Measurements from ENCODE around the gene RAMACL.
"Not testable (repeated sequence)": the region's sequence is repeated elsewhere in the genome, so short reads cannot be mapped to it uniquely, and the experiment has no call there.

Gene RAMACL

GRCh38 chr6:166595061-166595780 is 8.7 kb upstream of the RAMACL start:
- DNase-seq: no peak

DNA sequence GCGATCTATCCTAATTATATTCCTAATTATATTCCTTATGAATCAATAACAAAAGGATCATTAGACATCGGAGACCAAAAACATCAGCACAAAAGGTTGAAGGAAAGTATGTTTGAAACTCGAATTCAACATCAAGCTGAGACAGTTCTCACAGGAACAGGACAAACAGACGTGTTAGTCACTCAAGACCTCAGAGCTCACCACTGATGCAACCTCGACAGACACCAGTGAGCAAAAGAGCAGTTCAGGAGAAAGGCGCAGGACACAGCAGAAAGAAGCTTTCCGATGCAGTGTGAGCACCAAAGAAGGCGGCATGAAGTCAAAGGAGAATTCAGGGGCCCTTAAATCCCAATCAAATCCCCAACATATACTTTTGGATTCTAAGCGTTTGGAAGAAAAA is 6.3 kb upstream of the RAMACL start:
- no peak for DNase-seq

- no peak for DNase-seq
These were observed 5.6 kb upstream of the RAMACL start for GRCh38 chr6:166591961-166592520.

GRCh38 chr6:166591026-166591425 is 4.5 kb upstream of the RAMACL start:
- DNase-seq: no peak

- no peak for DNase-seq
These were observed 3.5 kb upstream of the RAMACL start for GRCh38 chr6:166589786-166590574.

DNA sequence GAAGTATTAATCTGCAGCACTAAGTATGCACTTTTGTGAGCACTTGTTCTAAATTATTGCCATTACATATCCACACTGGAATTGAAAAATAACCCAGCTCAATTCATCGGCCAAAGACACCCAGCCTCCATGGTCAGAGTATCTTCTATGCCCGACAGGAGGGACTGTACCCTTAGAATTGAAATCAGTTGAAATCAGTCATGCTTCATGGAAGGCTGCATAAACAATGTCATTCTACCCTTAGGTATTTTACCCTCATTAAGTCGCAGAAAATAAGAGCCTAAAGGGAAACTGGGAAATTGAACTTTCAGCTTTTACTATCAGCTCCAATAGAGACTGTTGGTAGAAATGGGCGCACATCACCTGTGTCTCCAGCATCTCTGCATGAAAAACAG is 2.9 kb upstream of the RAMACL start:
- no peak for DNase-seq

DNA sequence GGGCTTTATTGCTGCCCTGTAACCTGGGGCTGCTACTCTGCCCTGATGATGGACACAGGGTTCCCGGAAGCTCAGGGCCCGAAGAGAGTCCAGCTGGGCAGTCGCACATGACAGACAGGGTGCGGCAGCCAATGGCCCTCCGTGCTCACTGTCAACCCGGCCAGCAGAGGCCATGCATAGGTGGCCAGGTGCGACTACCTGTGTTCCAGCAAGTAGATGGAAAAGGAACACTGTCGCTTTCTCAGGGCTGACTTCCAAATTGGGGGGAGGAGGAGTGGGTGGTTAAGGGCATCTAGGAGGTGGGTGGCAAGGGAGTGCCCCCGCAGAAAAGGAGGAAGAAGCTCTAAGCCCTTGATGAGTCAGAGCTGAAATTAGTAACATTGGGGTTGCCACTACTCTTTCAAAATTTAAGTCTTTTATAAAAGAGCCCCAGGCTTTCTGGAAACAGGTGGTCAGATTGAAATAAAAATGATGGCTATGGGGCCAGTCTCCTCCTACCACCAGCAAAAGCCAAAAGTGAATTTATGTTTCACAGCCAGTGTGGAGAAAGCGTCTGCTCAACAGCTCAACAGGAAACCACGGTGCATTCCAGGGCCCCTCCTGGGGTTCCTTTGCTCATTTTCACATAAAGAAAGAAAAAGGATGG is 2.3 kb upstream of the RAMACL start:
- DNase-seq: no peak

- DNase-seq: no peak
These were observed 1.3 kb upstream of the RAMACL start for GRCh38 chr6:166587631-166588413.

DNA sequence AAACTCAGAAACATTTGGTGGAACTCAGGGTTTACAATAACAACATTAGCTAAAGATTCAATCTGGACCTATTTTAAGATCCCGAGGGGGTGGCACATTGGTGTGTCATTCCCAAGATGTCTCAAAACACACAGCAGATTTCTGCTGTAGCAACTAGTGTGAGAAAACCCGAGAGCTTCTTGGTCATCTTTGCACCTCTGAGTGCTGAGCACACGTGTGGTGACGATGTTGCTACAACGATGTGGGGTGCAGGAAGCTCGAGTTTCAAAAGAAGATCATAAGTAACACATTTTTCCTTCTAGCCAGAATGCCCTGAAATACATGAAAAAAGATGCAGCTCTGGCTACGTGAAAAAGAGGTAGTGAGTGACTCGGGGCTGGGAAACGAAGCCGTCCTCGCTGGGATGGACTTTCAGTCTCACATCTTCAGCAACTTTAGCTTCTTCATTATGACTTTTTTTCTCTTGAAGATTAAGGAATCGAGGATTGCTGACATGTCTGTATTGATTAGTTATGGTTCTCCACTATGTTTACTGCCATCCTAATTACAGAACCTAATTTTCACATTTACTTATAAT is 1.5 kb downstream of the RAMACL start:
- DNase-seq: no peak

DNA sequence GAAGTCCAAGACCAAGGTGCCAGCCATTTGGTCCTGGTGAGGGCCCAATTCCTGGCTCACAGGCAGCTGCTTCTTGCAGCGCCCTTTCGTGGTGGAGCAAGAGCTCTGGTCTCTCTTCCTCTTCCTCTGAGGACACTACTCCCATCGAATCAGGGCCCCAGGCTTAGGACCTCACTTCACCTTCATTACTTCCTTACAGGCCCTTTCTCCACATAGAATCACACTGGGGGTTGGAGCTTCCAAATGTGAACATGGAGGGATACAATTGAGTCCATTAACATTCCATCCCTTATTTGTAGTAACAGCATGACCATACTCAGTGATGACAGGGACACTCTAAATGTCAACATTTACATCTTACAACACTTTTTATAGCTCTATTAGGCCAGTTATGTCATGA is 2.3 kb downstream of the RAMACL start:
- no peak for DNase-seq

GRCh38 chr6:166583230-166583965 is 3.1 kb downstream of the RAMACL start:
- no peak for DNase-seq

GRCh38 chr6:166582258-166582657 is 4.2 kb downstream of the RAMACL start:
- no peak for DNase-seq

DNA sequence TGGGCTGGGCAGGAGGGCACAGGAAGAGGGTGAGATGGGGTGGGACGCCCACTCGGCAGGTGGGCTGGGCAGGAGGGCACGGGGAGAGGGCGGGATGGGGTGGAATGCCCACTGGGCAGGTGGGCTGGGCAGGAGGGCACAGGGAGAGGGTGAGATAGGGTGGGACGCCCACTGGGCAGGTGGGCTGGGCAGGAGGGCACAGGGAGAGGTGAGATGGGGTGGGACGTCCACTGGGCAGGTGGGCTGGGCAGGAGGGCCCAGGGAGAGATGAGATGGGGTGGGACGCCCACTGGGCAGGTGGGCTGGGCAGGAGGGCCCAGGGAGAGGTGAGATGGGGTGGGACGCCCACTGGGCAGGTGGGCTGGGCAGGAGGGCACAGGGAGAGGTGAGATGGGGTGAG is 4.7 kb downstream of the RAMACL start:
- DNase-seq: not testable (repeated sequence)

- DNase-seq: no peak
These were observed 5.4 kb downstream of the RAMACL start for GRCh38 chr6:166581091-166581511.

DNA sequence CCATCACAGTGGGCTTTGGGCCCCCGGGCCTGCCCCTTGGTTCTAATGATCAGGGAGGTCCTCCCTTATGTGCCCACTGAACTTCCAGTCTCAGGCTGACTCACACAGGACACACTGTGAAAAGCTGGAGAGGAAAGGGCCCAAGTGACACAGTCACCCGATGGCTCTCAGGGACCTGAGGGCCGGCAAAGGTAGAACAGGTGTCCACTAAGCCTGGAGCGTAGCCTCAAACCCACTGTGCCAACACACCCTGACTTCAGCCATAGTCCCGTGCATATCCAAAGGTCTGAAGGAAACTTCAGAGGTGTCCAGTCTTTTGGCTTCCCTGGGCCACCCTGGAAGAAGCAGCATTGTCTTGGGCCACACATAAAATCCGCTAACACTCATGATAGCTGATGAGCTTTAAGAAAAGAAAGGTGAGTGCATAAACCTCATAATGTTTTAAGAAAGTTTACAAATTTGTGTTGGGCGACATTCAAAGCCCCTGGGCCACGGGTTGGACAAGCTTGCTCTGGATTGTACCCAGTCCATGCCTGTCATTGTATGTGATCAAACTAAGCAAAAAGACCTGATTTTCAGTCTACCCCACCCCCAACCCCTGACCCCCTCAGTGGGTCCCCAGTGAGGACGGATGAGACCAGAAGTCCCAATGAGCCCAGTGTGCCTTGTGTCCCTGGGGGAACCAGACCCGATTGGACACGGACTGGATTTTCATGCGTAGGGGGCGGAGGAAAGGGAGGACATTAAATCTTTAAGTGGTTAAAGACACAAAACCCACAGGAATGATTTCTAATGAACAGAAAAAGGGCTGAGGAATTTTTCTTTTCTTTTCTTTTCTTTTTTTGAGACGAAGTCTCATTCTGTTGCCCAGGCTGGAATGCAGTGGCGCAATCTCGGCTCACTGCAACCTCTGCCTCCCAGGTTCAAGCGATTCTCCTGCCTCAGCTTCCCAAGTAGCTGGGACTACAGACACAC is 6.1 kb downstream of the RAMACL start:
- no peak for DNase-seq

GRCh38 chr6:166579237-166579850 is 7.1 kb downstream of the RAMACL start:
- DNase-seq: no peak

GRCh38 chr6:166578536-166579236 is 7.8 kb downstream of the RAMACL start:
- no peak for DNase-seq

DNA sequence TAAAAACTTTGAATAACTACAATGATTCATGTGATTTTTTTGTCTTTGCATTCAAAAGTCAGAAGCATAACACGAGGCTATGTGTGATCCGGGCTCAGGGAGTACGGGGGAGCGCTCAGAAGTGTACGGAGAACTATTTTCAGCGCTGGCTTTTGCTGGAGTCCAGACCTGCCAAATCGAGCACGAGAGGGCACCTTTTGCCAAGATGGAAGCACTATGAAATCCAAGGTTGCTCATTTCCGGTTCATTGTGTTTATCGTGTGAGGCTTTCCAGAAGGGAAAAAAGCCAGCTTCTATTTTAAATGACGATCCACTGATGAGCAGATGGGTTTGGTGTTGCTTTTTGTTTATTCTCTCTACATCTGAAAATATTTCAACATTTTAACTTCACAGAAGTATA is 11.3 kb downstream of the RAMACL start:
- no peak for DNase-seq

DNA sequence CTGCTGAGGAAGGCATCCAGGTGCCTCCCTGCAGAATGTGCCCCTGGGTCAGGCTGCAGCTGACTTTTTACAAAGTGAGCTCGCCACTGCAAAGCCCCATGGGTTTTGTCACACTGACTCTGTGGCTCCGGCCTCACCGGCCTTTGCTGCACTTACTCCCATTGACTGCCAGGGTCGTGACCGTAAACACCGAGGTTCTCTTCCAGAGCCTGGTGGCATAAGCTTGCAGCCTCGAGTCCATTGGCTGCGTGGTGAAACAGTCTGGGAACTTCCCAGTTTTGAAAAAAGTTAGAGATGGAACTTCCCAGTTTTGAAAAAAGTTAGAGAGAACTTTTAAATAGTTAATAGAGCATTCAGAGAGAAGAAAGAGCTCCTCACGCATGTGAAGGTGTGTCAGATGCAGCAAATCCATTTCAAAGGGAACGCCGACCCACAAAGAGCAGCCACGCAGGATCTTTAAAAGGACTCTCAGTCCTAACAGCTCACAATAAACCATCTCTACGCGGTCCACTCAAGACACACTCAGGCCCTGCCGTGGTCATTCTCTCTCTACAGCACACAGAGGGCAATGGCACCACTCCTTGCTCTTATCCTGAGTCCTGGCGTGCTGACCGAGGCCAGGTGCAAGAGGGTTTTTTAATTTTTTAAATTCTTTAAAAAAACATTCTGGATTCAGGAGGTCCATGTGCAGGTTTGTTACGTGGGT is 12.8 kb downstream of the RAMACL start:
- no peak for DNase-seq

Measured in NCI-H1417 treated with DMSO at 0.1 percent for 48 hours (cell line).